Tibial nerve (tissue), 4 donors: Measurements from ENCODE around the gene CHRNA4. TPM values are rescaled to one million over a fixed set of nuclear protein-coding genes. Genes with fewer than 3 reads are reported as not detected.

Experiments
- DNase-seq, 2 donors: peaks; one replicate each; pipeline ENCODE4 v3.0.0-alpha.2; 2019; ENCODE audit warnings: low spot score in 2 of 2
- H3K27ac ChIP-seq, 4 donors: fragments of 200-600 bp; sonication (generic) in 3 of 4; one replicate each; pipeline ENCODE4 v1.5.1; 2017 to 2019; ENCODE audit warnings: mild to moderate bottlenecking in 1 of 4
- H3K27me3 ChIP-seq, 2 donors: fragments of 200-600 bp; sonication (generic) in 1 of 2; one replicate each; pipeline versions ENCODE4 v1.5.1 to v1.6.0; 2017 to 2019
- H3K36me3 ChIP-seq, 3 donors: fragments of 200-600 bp; sonication (generic); one replicate each; pipeline ENCODE4 v1.5.1; 2018 to 2019
- H3K4me1 ChIP-seq, 4 donors: fragments of 200-600 bp; sonication (generic) in 3 of 4; one replicate each; pipeline ENCODE4 v1.5.1; 2017 to 2019
- H3K4me3 ChIP-seq, 4 donors: fragments of 200-600 bp; sonication (generic) in 3 of 4; one replicate each; pipeline ENCODE4 v1.5.1; 2017 to 2019; ENCODE audit warnings: mild to moderate bottlenecking in 1 of 4, moderate library complexity in 1 of 4
- H3K9me3 ChIP-seq, 4 donors: fragments of 200-600 bp; sonication (generic) in 3 of 4; one replicate each; pipeline ENCODE4 v1.5.1; 2017 to 2019
- CTCF ChIP-seq, 5 experiments: fragments of 200-600 bp in 3 of 5; fragments of 450-650 bp in 2 of 5; sonication (generic) in 3 of 5; IDR thresholded peaks; one replicate each; pipeline ENCODE4 v1.5.1; 2016 to 2019; ENCODE audit warnings: antibody characterized with exemption in 5 of 5, mild to moderate bottlenecking in 3 of 5, moderate library complexity in 2 of 5
- EP300 ChIP-seq, 2 donors: sonication (generic); formaldehyde crosslinking; IDR thresholded peaks; one replicate each; pipeline ENCODE4 v1.6.1; 2017; ENCODE audit warnings: antibody characterized with exemption in 2 of 2, mild to moderate bottlenecking in 1 of 2
- POLR2A ChIP-seq, 2 donors: fragments of 450-650 bp; IDR thresholded peaks; one replicate each; pipeline ENCODE4 v1.6.1; 2017; ENCODE audit warnings: antibody characterized with exemption in 2 of 2, mild to moderate bottlenecking in 2 of 2, moderate library complexity in 2 of 2
- WGBS, 2 donors: methylation state at CpG; one replicate each; pipeline ENCODE4 v1.1.5; 2018; 5-methylcytosine and 5-hydroxymethylcytosine counted together
- total RNA-seq, 4 donors: library from RNA; depleted of rRNA; stranded (reverse); fragments of >200 nt; gene quantifications; one replicate each; pipeline ENCODE4 v1.1.0, GENCODE V29; 2016

Gene CHRNA4
- total RNA-seq, 4 donors from 2014 or later: 0.20 to 1.5 TPM; not detected in 2

- H3K27ac ChIP-seq: no peak overlapping the region
- TF ChIP-seq POLR2A (IDR thresholded peaks at IDR 0.05): no peak
- no peak for TF ChIP-seq EP300 (IDR thresholded peaks at IDR 0.05)
- TF ChIP-seq CTCF (IDR thresholded peaks at IDR 0.05): no peak
- H3K4me3 ChIP-seq: no peak overlapping the region
- DNase-seq: no peak
- H3K27me3 ChIP-seq: peaks cover 0 to 85% of the 10 kb centered on the region in 2 donors
- no peaks in the 10 kb centered on the region for H3K36me3 ChIP-seq
- no peaks in the 10 kb centered on the region for H3K9me3 ChIP-seq
- no peaks in the 10 kb centered on the region for H3K4me1 ChIP-seq
- WGBS, 2 donors: 91% methylated on average over 3 of the region's 3 CpGs
Measured at GRCh38 chr20:63375438-63375837, 14.3 kb upstream of the CHRNA4 start.

- H3K36me3 ChIP-seq: no peaks in the 10 kb centered on the region
- no peak for TF ChIP-seq CTCF (IDR thresholded peaks at IDR 0.05)
- no peak for TF ChIP-seq EP300 (IDR thresholded peaks at IDR 0.05)
- TF ChIP-seq POLR2A (IDR thresholded peaks at IDR 0.05): no peak
- no peaks in the 10 kb centered on the region for H3K4me1 ChIP-seq
- H3K9me3 ChIP-seq: no peaks in the 10 kb centered on the region
- no peak overlapping the region for H3K27ac ChIP-seq
- 59 to 62% methylated on average over 6 to 11 of the region's 12 CpGs for WGBS, 2 donors
- H3K4me3 ChIP-seq: no peak overlapping the region
- DNase-seq: no peak
- peaks cover 0 to 88% of the 10 kb centered on the region in 2 donors for H3K27me3 ChIP-seq
Measured at GRCh38 chr20:63374504-63374903, 13.4 kb upstream of the CHRNA4 start.

DNA sequence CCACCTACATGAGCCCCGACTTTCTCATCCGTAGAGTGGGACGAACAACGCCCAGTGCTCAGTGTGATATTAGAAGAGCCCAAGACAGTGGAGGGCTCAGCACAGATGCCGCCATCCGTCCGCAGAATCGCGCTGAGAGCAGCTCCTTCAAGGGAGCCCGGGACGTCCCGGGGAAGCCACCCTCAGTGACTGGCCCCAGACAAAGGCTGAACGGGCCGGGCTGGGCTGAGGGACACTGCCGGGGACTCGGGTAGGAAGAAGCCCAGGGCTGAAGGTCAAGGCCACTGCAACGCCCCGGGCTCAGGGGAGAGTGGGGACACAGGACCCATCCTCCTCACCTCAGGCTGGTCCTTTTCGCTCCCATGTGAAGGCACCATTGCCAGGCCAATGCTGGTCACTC is 12.8 kb upstream of the CHRNA4 start:
- Histone ChIP-seq H3K4me3 (no peak overlapping the region), H3K4me1 (no peaks in the 10 kb centered on the region), H3K9me3 (no peaks in the 10 kb centered on the region), H3K27me3 (peaks cover 0 to 83% of the 10 kb centered on the region in 2 donors), H3K27ac (no peak overlapping the region), H3K36me3 (no peaks in the 10 kb centered on the region)
- no peak for DNase-seq
- 68 to 83% methylated on average over 16 to 19 of the region's 19 CpGs for WGBS, 2 donors
- no peak for TF ChIP-seq POLR2A (IDR thresholded peaks at IDR 0.05)
- TF ChIP-seq EP300 (IDR thresholded peaks at IDR 0.05): no peak
- no peak for TF ChIP-seq CTCF (IDR thresholded peaks at IDR 0.05)

GRCh38 chr20:63372971-63373885 is 12.1 kb upstream of the CHRNA4 start:
- peaks cover 0 to 84% of the 10 kb centered on the region in 2 donors for H3K27me3 ChIP-seq
- no peak for DNase-seq
- H3K4me1 ChIP-seq: no peaks in the 10 kb centered on the region
- no peaks in the 10 kb centered on the region for H3K36me3 ChIP-seq
- 65 to 68% methylated on average over 19 to 28 of the region's 34 CpGs for WGBS, 2 donors
- no peak overlapping the region for H3K27ac ChIP-seq
- TF ChIP-seq CTCF (IDR thresholded peaks at IDR 0.05) (no peak), POLR2A (IDR thresholded peaks at IDR 0.05) (no peak), EP300 (IDR thresholded peaks at IDR 0.05) (no peak)
- no peak overlapping the region for H3K4me3 ChIP-seq
- no peaks in the 10 kb centered on the region for H3K9me3 ChIP-seq

DNA sequence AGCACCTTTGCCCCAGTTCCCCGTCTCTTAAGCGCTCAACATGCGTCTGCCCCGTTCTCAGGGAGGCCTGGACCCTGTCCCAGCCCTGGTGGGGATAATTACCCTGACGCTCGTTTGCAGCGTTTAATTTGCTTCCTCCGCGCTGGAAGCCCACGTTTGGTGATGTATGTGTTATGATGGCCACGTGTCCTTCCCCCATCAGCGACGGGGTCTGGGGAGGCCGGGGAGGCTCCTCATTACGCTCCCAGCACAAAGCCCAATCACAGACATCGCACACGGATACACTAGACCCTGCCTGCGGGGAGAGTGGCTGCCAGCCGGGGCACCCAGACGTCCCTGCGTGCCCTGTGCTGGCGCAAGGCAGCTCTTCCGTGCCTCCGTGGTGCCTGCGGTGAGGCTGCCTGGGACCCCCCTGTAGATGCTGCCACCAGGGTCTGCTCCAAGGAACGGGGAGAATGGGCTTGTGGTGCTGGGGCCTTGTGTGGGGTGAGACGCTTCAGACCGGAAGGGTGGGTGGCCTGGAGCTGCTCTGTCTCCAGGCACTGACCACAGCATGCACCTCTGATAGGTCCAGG is 10.2 kb upstream of the CHRNA4 start:
- no peaks in the 10 kb centered on the region for H3K4me1 ChIP-seq
- H3K36me3 ChIP-seq: no peaks in the 10 kb centered on the region
- no peak for TF ChIP-seq EP300 (IDR thresholded peaks at IDR 0.05)
- no peak for TF ChIP-seq CTCF (IDR thresholded peaks at IDR 0.05)
- no peak for TF ChIP-seq POLR2A (IDR thresholded peaks at IDR 0.05)
- no peaks in the 10 kb centered on the region for H3K9me3 ChIP-seq
- peaks cover 0 to 84% of the 10 kb centered on the region in 2 donors for H3K27me3 ChIP-seq
- 53 to 65% methylated on average over 24 to 25 of the region's 28 CpGs for WGBS, 2 donors
- H3K27ac ChIP-seq: no peak overlapping the region
- no peak overlapping the region for H3K4me3 ChIP-seq
- DNase-seq: no peak
